CD4-positive, alpha-beta T cell (primary cell): ENCODE measurements around the gene SDK1. TPM values are rescaled to one million over a fixed set of nuclear protein-coding genes. Genes with fewer than 3 reads are reported as not detected.
"Not testable (repeated sequence)": the region's sequence is repeated elsewhere in the genome, so short reads cannot be mapped to it uniquely, and the experiment has no call there.

Experiments
- ATAC-seq: fragments of 200-7000 bp; cut with Tn5 transposase; one replicate; pipeline ENCODE4 v1.10.0; 2022; ENCODE audit warnings: mild to moderate bottlenecking; ENCODE audit not compliant: poor library complexity
- CTCF ChIA-PET: fragments of 350-600 bp; sonication (Branson Sonifier 250); formaldehyde crosslinking; loops from one replicate; lab custom pipeline; 2021; ENCODE audit warnings: antibody characterized with exemption, inconsistent platforms; lab: Charles Lee
- POLR2A ChIA-PET: fragments of 350-600 bp; sonication (Branson Sonifier 250); formaldehyde crosslinking; loops from one replicate; lab custom pipeline; 2021; ENCODE audit warnings: antibody characterized with exemption, inconsistent platforms; lab: Charles Lee
- DNase-seq, 14 experiments: peaks; one replicate each; pipeline ENCODE4 v3.0.0-alpha.2; 2013 to 2020; ENCODE audit warnings: mixed read lengths in 2 of 14
- H3K27ac ChIP-seq, 2 donors: one replicate each; pipeline versions ENCODE4 v1.5.1 to v1.7.0; 2013; ENCODE audit warnings: low read length in 2 of 2, low read depth in 1 of 2, mild to moderate bottlenecking in 1 of 2
- H3K27me3 ChIP-seq, 2 experiments: 1 replicate in 1 of 2; 2 replicates in 1 of 2; pipeline versions ENCODE4 v1.6.1 to v1.7.0; 2013; ENCODE audit warnings: low read length in 2 of 2, control low read depth in 1 of 2, mild to moderate bottlenecking in 1 of 2, moderate library complexity in 1 of 2; ENCODE audit not compliant: insufficient read depth in 2 of 2, control insufficient read depth in 1 of 2
- H3K36me3 ChIP-seq: one replicate; pipeline ENCODE4 v1.6.1; 2013; ENCODE audit warnings: low read length, control low read depth; ENCODE audit not compliant: insufficient read depth
- H3K4me1 ChIP-seq: one replicate; pipeline ENCODE4 v1.6.1; 2013; ENCODE audit warnings: low read length, control low read depth; ENCODE audit not compliant: insufficient read depth
- H3K4me3 ChIP-seq: one replicate; pipeline ENCODE4 v1.5.1; 2013; ENCODE audit warnings: mild to moderate bottlenecking, low read length, moderate library complexity
- H3K9me3 ChIP-seq, 2 experiments: 1 replicate in 1 of 2; 2 replicates in 1 of 2; pipeline versions ENCODE4 v1.6.1 to v1.7.0; 2013; ENCODE audit warnings: low read length in 2 of 2, mild to moderate bottlenecking in 2 of 2, control low read depth in 1 of 2, moderate library complexity in 1 of 2; ENCODE audit not compliant: control insufficient read depth in 1 of 2, insufficient read depth in 1 of 2
- H3K27ac Mint-ChIP-seq: one replicate; pipeline ENCODE4 v1.8.0; 2020; ENCODE audit warnings: mixed read lengths
- H3K27me3 Mint-ChIP-seq: one replicate; pipeline ENCODE4 v1.8.0; 2021; ENCODE audit warnings: mixed read lengths
- H3K36me3 Mint-ChIP-seq: one replicate; pipeline ENCODE4 v1.8.0; 2021; ENCODE audit warnings: low read depth, mixed read lengths
- H3K4me1 Mint-ChIP-seq: one replicate; pipeline ENCODE4 v1.8.0; 2021; ENCODE audit warnings: low read depth, mixed read lengths
- H3K4me3 Mint-ChIP-seq: one replicate; pipeline ENCODE4 v1.8.0; 2020; ENCODE audit warnings: mild to moderate bottlenecking, mixed read lengths
- H3K9me3 Mint-ChIP-seq: one replicate; pipeline ENCODE4 v1.8.0; 2020; ENCODE audit warnings: mixed read lengths
- intact Hi-C, 2 experiments: fragments of 100-400 bp; cut with DNase I in 1 of 2; cut with micrococcal nuclease in 1 of 2; formaldehyde crosslinking; loops; one replicate each; pipeline versions ENCODE4 v1.15.1 to v1.9.0; 2023 to 2025; cut with DNase I, micrococcal nuclease
- total RNA-seq, 174 experiments: library from RNA in 2 of 174; stranded (reverse) in 2 of 174; gene quantifications; one replicate each; pipeline ENCODE4 v1.2.3 and lab custom pipeline; 2021 to 2026
- TF ChIP-seq, protein P1 (sequence below): fragments of 200-600 bp; IDR thresholded peaks from one replicate; pipeline ENCODE4 v1.8.0; 2022; ENCODE audit warnings: antibody characterized with exemption, mild to moderate bottlenecking

Gene SDK1
- total RNA-seq, 2 experiments from 2014 or later = 1.1 to 1.3 TPM

DNA sequence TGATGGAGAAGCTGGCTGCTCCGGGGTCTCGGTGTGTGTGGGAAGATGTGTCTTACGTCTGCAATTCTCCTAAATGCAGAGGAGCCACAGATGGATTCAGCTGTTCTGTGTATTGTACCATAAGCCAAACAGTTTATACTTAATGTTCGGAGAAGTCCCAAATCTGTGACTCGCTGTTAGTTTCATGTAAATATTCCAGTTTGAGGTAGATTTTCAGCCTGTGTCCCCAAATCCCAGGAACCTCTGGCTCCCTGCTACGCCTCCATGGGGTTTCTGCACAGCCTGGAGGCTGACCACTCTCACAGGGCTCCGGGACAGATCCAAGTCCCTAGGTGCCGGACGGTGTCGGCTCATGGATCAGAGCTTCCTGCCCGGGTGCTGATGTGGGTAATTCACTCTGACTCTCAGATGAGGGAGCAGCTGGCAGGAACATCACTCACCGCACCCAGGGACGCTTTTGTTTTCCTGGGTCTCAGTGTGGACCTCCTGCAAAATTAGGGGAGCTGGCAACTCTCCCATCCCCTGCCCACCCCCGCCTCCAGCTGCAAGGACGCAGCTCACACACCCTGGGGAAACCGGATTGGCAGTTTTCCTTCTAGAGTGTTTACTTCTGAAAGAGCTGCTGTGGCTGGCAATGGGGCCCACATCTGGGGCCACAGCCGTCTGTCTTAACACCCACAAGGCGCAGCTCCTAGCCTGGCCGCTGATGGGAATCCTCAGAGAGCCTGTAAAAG is 960.0 kb downstream of the SDK1 start:
- intact Hi-C loops = no loop called here
- Histone ChIP-seq H3K4me1 (no peaks in the 10 kb centered on the region), H3K27me3 (peaks cover 0 to 2% of the 10 kb centered on the region in 2 experiments), H3K36me3 (no peaks in the 10 kb centered on the region), H3K27ac (no peak overlapping the region), H3K4me3 (no peak overlapping the region), H3K9me3 (peaks cover 0 to 29% of the 10 kb centered on the region in 2 experiments)
- no peaks in the 10 kb centered on the region for H3K4me1 Mint-ChIP-seq
- DNase-seq (no peak), ATAC-seq (no peak)
- no peaks in the 10 kb centered on the region for H3K27me3 Mint-ChIP-seq
- no peak overlapping the region for H3K27ac Mint-ChIP-seq
- POLR2A ChIA-PET = no interaction called here
- CTCF ChIA-PET = no interaction called here
- TF ChIP-seq, protein P1, sequence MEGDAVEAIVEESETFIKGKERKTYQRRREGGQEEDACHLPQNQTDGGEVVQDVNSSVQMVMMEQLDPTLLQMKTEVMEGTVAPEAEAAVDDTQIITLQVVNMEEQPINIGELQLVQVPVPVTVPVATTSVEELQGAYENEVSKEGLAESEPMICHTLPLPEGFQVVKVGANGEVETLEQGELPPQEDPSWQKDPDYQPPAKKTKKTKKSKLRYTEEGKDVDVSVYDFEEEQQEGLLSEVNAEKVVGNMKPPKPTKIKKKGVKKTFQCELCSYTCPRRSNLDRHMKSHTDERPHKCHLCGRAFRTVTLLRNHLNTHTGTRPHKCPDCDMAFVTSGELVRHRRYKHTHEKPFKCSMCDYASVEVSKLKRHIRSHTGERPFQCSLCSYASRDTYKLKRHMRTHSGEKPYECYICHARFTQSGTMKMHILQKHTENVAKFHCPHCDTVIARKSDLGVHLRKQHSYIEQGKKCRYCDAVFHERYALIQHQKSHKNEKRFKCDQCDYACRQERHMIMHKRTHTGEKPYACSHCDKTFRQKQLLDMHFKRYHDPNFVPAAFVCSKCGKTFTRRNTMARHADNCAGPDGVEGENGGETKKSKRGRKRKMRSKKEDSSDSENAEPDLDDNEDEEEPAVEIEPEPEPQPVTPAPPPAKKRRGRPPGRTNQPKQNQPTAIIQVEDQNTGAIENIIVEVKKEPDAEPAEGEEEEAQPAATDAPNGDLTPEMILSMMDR = no peak
- H3K36me3 Mint-ChIP-seq = no peaks in the 10 kb centered on the region
- H3K4me3 Mint-ChIP-seq = no peak overlapping the region
- H3K9me3 Mint-ChIP-seq = no peaks in the 10 kb centered on the region

DNA sequence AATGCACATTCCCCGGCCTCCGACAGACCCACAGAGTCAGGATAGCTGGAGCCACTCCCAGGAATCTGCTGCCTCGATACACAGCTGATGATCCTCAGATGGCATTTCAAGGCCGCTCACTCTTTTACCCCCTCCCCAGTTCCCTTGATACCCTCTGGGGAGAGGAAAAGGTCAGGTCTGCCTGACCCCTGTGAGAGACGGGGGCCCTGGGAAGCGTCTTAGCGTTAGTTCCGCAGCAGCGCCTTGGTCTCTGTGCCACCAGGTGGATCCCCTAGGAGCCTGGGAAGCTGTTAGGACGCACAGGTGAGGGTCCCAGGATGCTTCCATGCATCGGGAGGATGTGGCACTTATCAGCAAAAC is 960.5 kb downstream of the SDK1 start:
- CTCF ChIA-PET = no interaction called here
- H3K36me3 Mint-ChIP-seq = no peaks in the 10 kb centered on the region
- no peak overlapping the region for H3K4me3 Mint-ChIP-seq
- no peak overlapping the region for H3K27ac ChIP-seq
- TF ChIP-seq, protein P1 = no peak
- POLR2A ChIA-PET = no interaction called here
- ATAC-seq (no peak), DNase-seq (no peak)
- H3K27me3 ChIP-seq = peaks cover 0 to 2% of the 10 kb centered on the region in 2 experiments
- intact Hi-C loops = no loop called here
- H3K4me1 Mint-ChIP-seq = no peaks in the 10 kb centered on the region
- no peaks in the 10 kb centered on the region for H3K4me1 ChIP-seq
- no peaks in the 10 kb centered on the region for H3K36me3 ChIP-seq
- no peaks in the 10 kb centered on the region for H3K9me3 Mint-ChIP-seq
- H3K4me3 ChIP-seq = no peak overlapping the region
- H3K9me3 ChIP-seq = peaks cover 0 to 29% of the 10 kb centered on the region in 2 experiments
- no peak overlapping the region for H3K27ac Mint-ChIP-seq
- H3K27me3 Mint-ChIP-seq = no peaks in the 10 kb centered on the region

DNA sequence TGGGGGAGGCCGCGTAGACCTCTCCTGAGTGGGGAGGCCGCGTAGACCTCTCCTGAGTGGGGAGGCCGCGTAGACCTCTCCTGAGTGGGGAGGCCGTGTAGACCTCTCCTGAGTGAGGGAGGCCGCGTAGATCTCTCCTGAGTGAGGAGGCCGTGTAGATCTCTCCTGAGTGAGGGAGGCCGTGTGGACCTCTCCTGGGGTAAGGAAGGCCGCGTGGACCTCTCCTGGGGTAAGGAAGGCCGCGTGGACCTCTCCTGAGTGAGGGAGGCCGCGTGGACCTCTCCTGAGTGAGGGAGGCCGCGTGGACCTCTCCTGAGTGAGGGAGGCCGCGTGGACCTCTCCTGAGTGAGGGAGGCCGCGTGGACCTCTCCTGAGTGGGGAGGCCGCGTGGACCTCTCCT is 963.2 kb downstream of the SDK1 start:
- peaks cover 0 to 32% of the 10 kb centered on the region in 2 experiments for H3K9me3 ChIP-seq
- H3K4me1 Mint-ChIP-seq, CTCF ChIA-PET, H3K4me1 ChIP-seq, H3K4me3 ChIP-seq, H3K9me3 Mint-ChIP-seq, intact Hi-C loops, H3K36me3 Mint-ChIP-seq, H3K36me3 ChIP-seq, H3K27me3 ChIP-seq, H3K27ac Mint-ChIP-seq, POLR2A ChIA-PET, DNase-seq, H3K4me3 Mint-ChIP-seq, H3K27ac ChIP-seq, ATAC-seq, H3K27me3 Mint-ChIP-seq: not testable (repeated sequence)

DNA sequence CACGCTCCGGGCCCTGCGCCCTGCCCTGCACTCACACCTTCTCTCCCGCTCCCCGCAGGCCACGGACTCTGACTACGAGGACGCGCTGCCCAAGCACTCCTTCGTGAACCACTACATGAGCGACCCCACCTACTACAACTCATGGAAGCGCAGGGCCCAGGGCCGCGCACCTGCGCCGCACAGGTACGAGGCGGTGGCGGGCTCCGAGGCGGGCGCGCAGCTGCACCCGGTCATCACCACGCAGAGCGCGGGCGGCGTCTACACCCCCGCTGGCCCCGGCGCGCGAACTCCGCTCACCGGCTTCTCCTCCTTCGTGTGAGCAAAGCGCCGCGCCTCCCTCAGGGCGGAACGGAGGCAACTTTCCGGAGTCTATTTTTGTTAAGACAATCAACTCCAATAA is 964.0 kb downstream of the SDK1 start:
- ChIA-PET POLR2A (no interaction called here), CTCF (no interaction called here)
- no peak overlapping the region for H3K4me3 ChIP-seq
- TF ChIP-seq, protein P1 = no peak
- no peaks in the 10 kb centered on the region for H3K27me3 ChIP-seq
- Mint-ChIP-seq H3K4me3 (no peak overlapping the region), H3K9me3 (no peaks in the 10 kb centered on the region), H3K36me3 (no peaks in the 10 kb centered on the region), H3K4me1 (no peaks in the 10 kb centered on the region), H3K27ac (no peak overlapping the region), H3K27me3 (peaks cover 4% of the 10 kb centered on the region)
- H3K27ac ChIP-seq = no peak overlapping the region
- H3K36me3 ChIP-seq = no peaks in the 10 kb centered on the region
- H3K9me3 ChIP-seq = peaks cover 0 to 35% of the 10 kb centered on the region in 2 experiments
- intact Hi-C loops = no loop called here
- DNase-seq = no peak
- no peak for ATAC-seq
- H3K4me1 ChIP-seq = no peaks in the 10 kb centered on the region
